SK-N-SH (cell line): ENCODE data around the gene C19orf53. TPM values are rescaled to one million over a fixed set of nuclear protein-coding genes. Genes with fewer than 3 reads are reported as not detected.

Experiments
- CTCF ChIA-PET: fragments of 300-600, 350-600 bp; formaldehyde crosslinking; extraction: SDS; loops from one replicate; lab custom pipeline; 2021; lab: Yijun Ruan, JAX
- POLR2A ChIA-PET: fragments of 350-600 bp; sonication (Branson Sonifier 250); formaldehyde crosslinking; extraction: SDS; loops from one replicate; lab custom pipeline; 2020; ENCODE audit warnings: antibody characterized with exemption, inconsistent platforms; lab: Yijun Ruan, JAX
- DNase-seq: peaks from one replicate; pipeline ENCODE4 v3.0.0; 2012
- H2AFZ ChIP-seq: fragments of 200-600 bp; sonication (generic); 2 replicates; pipeline ENCODE4 v1.8.1; 2016; ENCODE audit warnings: antibody characterized with exemption, mild to moderate bottlenecking, low read depth
- H3F3A ChIP-seq: fragments of 200-600 bp; sonication (generic); replicated peaks from 2 replicates; pipeline ENCODE3; 2016; ENCODE audit warnings: antibody characterized with exemption, mild to moderate bottlenecking; ENCODE audit not compliant: insufficient read depth
- H3K27ac ChIP-seq, 2 experiments: fragments of 200-500 bp in 1 of 2; fragments of 200-600 bp in 1 of 2; sonication (Bioruptor generic) in 1 of 2; sonication (generic), shearing (Covaris generic) in 1 of 2; 2 replicates each; pipeline versions ENCODE4 v1.5.1 to v1.6.1; 2014 to 2016; ENCODE audit warnings: low read depth in 2 of 2, inconsistent platforms in 1 of 2, low read length in 1 of 2, mild to moderate bottlenecking in 1 of 2, mixed read lengths in 1 of 2
- H3K27me3 ChIP-seq: fragments of 200-600 bp; sonication (generic), shearing (Covaris generic); 2 replicates; pipeline ENCODE4 v1.6.1; 2016; ENCODE audit warnings: mixed run types; ENCODE audit not compliant: insufficient read depth
- H3K36me3 ChIP-seq, 2 experiments: fragments of 200-500 bp in 1 of 2; fragments of 200-600 bp in 1 of 2; sonication (Bioruptor generic) in 1 of 2; sonication (generic) in 1 of 2; replicated peaks in 1 of 2; 2 replicates each; pipeline versions ENCODE3 to v1.5.1; 2014 to 2016; ENCODE audit warnings: low read length in 1 of 2, mild to moderate bottlenecking in 1 of 2; ENCODE audit not compliant: insufficient read depth in 2 of 2, control insufficient read depth in 1 of 2
- H3K4me1 ChIP-seq, 2 experiments: fragments of 200-500 bp in 1 of 2; fragments of 200-600 bp in 1 of 2; sonication (Bioruptor generic) in 1 of 2; sonication (generic), shearing (Covaris generic) in 1 of 2; 2 replicates each; pipeline versions ENCODE4 v1.5.1 to v1.6.1; 2014 to 2016; ENCODE audit warnings: low read depth in 1 of 2, low read length in 1 of 2, mixed run types in 1 of 2; ENCODE audit not compliant: insufficient read depth in 2 of 2, control insufficient read depth in 1 of 2
- H3K4me2 ChIP-seq: fragments of 200-600 bp; sonication (generic), shearing (Covaris generic); 2 replicates; pipeline ENCODE4 v1.6.1; 2017; ENCODE audit warnings: mixed run types
- H3K4me3 ChIP-seq, 2 experiments: fragments of 200-500 bp in 1 of 2; fragments of 200-600 bp in 1 of 2; sonication (Bioruptor generic) in 1 of 2; sonication (generic), shearing (Covaris generic) in 1 of 2; 2 replicates each; pipeline versions ENCODE4 v1.5.1 to v1.8.1; 2014 to 2016; ENCODE audit warnings: low read depth in 2 of 2, inconsistent platforms in 1 of 2, low read length in 1 of 2, mild to moderate bottlenecking in 1 of 2, mixed read lengths in 1 of 2, moderate library complexity in 1 of 2
- H3K79me2 ChIP-seq: fragments of 200-600 bp; sonication (generic); 2 replicates; pipeline ENCODE4 v1.8.1; 2017; ENCODE audit warnings: mild to moderate bottlenecking; ENCODE audit not compliant: insufficient read depth
- H3K9ac ChIP-seq: fragments of 200-600 bp; sonication (generic); 2 replicates; pipeline ENCODE4 v1.6.1; 2017; ENCODE audit warnings: mixed run types
- H3K9me2 ChIP-seq: fragments of 200-600 bp; sonication (generic); 2 replicates; pipeline ENCODE4 v1.6.1; 2017; ENCODE audit warnings: mixed run types
- H3K9me3 ChIP-seq: fragments of 200-600 bp; sonication (generic); 2 replicates; pipeline ENCODE4 v1.6.1; 2017; ENCODE audit warnings: mixed run types, mild to moderate bottlenecking, moderate library complexity
- H4K20me1 ChIP-seq: fragments of 200-600 bp; sonication (generic); 2 replicates; pipeline ENCODE4 v1.6.1; 2017; ENCODE audit warnings: mild to moderate bottlenecking, mixed run types; ENCODE audit not compliant: insufficient read depth
- CHD2 ChIP-seq: fragments of 150-350 bp; IDR thresholded peaks from 2 replicates; pipeline ENCODE4 v1.6.1; 2018; ENCODE audit warnings: low read length; ENCODE audit not compliant: partially characterized antibody
- CTCF ChIP-seq: fragments of 200-600 bp; sonication (generic); IDR thresholded peaks from 2 replicates; pipeline ENCODE4 v1.6.1; 2017; ENCODE audit warnings: antibody characterized with exemption, mild to moderate bottlenecking, moderate library complexity
- EP300 ChIP-seq, 2 experiments: IDR thresholded peaks; 2 replicates each; pipeline versions ENCODE4 v1.4.0 to v1.6.1; 2012; ENCODE audit warnings: borderline replicate concordance in 1 of 2, low read depth in 1 of 2, low read length in 1 of 2
- FOSL2 ChIP-seq: IDR thresholded peaks from 2 replicates; pipeline ENCODE4 v1.4.0; 2012; ENCODE audit warnings: low read depth, mild to moderate bottlenecking, moderate library complexity, borderline replicate concordance
- FOXJ3 ChIP-seq: sonication (generic); formaldehyde crosslinking; IDR thresholded peaks from 2 replicates; pipeline ENCODE4 v1.5.1; 2020; ENCODE audit warnings: mild to moderate bottlenecking, missing genetic modification reagents
- FOXM1 ChIP-seq: IDR thresholded peaks from 2 replicates; pipeline ENCODE4 v1.4.0; 2012; ENCODE audit warnings: low read depth, mild to moderate bottlenecking
- GATA2 ChIP-seq: sonication (generic); formaldehyde crosslinking; IDR thresholded peaks from 2 replicates; pipeline ENCODE4 v1.5.0; 2020; ENCODE audit warnings: mild to moderate bottlenecking, missing genetic modification reagents
- JUND ChIP-seq: IDR thresholded peaks from 2 replicates; pipeline ENCODE4 v1.4.0; 2012
- MEF2A ChIP-seq: IDR thresholded peaks from 2 replicates; pipeline ENCODE4 v1.4.0; 2012; ENCODE audit warnings: low read depth, borderline replicate concordance
- MXI1 ChIP-seq: IDR thresholded peaks from 2 replicates; pipeline ENCODE4 v1.6.1; 2012; ENCODE audit warnings: mild to moderate bottlenecking, low read depth, low read length, improper control_type of control experiment
- NFIC ChIP-seq: IDR thresholded peaks from 2 replicates; pipeline ENCODE4 v1.4.0; 2012; ENCODE audit warnings: borderline replicate concordance
- PBX3 ChIP-seq: IDR thresholded peaks from 2 replicates; pipeline ENCODE4; 2012
- POLR2AphosphoS5 ChIP-seq: IDR thresholded peaks from 2 replicates; pipeline ENCODE4 v1.6.1; 2012; ENCODE audit warnings: low read depth, low read length
- RCOR1 ChIP-seq: fragments of 150-350 bp; IDR thresholded peaks from 2 replicates; pipeline ENCODE4 v1.6.1; 2017; ENCODE audit warnings: antibody characterized with exemption, low read length
- RXRA ChIP-seq: IDR thresholded peaks from 2 replicates; pipeline ENCODE4 v1.4.0; 2012; ENCODE audit warnings: low read depth, mild to moderate bottlenecking, borderline replicate concordance
- SIN3A ChIP-seq: IDR thresholded peaks from 2 replicates; pipeline ENCODE4 v1.6.1; 2012; ENCODE audit warnings: low read depth, mild to moderate bottlenecking, low read length, moderate library complexity, borderline replicate concordance
- TAF1 ChIP-seq: IDR thresholded peaks from 2 replicates; pipeline ENCODE4 v1.6.1; 2012; ENCODE audit warnings: low read depth, mild to moderate bottlenecking, low read length, moderate library complexity, borderline replicate concordance
- USF1 ChIP-seq: IDR thresholded peaks from 2 replicates; pipeline ENCODE4 v1.4.0; 2012; ENCODE audit warnings: low read depth, borderline replicate concordance
- YY1 ChIP-seq: IDR thresholded peaks from 2 replicates; pipeline ENCODE4 v1.4.0; 2012; ENCODE audit warnings: low read depth, mild to moderate bottlenecking
- WGBS: methylation state at CpG from one replicate; pipeline ENCODE4 v1.1.6; 2017; ENCODE audit warnings: low lambda C conversion rate; 5-methylcytosine and 5-hydroxymethylcytosine counted together
- polyA plus RNA-seq, 3 experiments: library from polyadenylated mRNA; depleted of rRNA; stranded (reverse); fragments of >200 nt; gene quantifications; 2 replicates each; pipeline ENCODE4 v1.2.3, GENCODE V29; 2012

Gene C19orf53
- polyA plus RNA-seq, 1 of the 3 experiments (the other 2 are of a cell fraction) = 554 TPM

GRCh38 chr19:13823256-13823655, 49.0 kb downstream of the C19orf53 start:
- POLR2A ChIA-PET = no interaction called here
- Histone ChIP-seq H3K9ac (no peak overlapping the region), H3K4me2 (no peak overlapping the region), H3K27ac (peak overlapping the region; percentile 29 to 55; a peak in 3 of 4 replicates), H3F3A (peaks cover 56% of the 10 kb centered on the region), H3K4me3 (no peak overlapping the region), H3K79me2 (no peaks in the 10 kb centered on the region), H3K9me2 (no peaks in the 10 kb centered on the region), H3K27me3 (no peaks in the 10 kb centered on the region), H4K20me1 (peaks cover 21% of the 10 kb centered on the region), H2AFZ (no peak overlapping the region), H3K4me1 (peaks cover 0 to 8% of the 10 kb centered on the region in 2 experiments; a peak in 2 of 4 replicates), H3K9me3 (no peaks in the 10 kb centered on the region), H3K36me3 (peaks cover 22 to 33% of the 10 kb centered on the region in 2 experiments)
- TF ChIP-seq FOSL2 (no peak), RCOR1 (no peak), SIN3A (no peak), CHD2 (no peak), PBX3 (no peak)
- DNase-seq = no peak
- CTCF ChIA-PET = interaction anchor here (1.8 kb wide), 1 partner anchor 40 kb away, joined by 9 read pairs; no protein-coding TSS in a partner anchor
- WGBS = 95% methylated on average over 8 of the region's 8 CpGs

GRCh38 chr19:13823901-13824300, 49.6 kb downstream of the C19orf53 start:
- TF ChIP-seq USF1 (no peak), MXI1 (no peak), CHD2 (no peak), RCOR1 (no peak), RXRA (no peak), FOXM1 (no peak), FOXJ3 (CRISPR knock-in tag) (no peak), EP300 (IDR thresholded peaks at IDR 0.05; ENCODE audit: borderline replicate concordance in 1 of 2, low read depth in 1 of 2, low read length in 1 of 2) (no peak), FOSL2 (no peak), TAF1 (no peak), YY1 (no peak), JUND (no peak), MEF2A (no peak), POLR2AphosphoS5 (no peak), CTCF (no peak), GATA2 (CRISPR knock-in tag) (no peak), NFIC (no peak)
- Histone ChIP-seq H3K4me2 (no peak overlapping the region), H3K36me3 (peaks cover 22 to 37% of the 10 kb centered on the region in 2 experiments), H3K9ac (no peak overlapping the region), H3K4me3 (no peak overlapping the region), H3K27ac (0 out of 4 replicates have a peak overlapping the region, but pooled peaks of 1 of the 2 experiments have one; percentile 55), H3K9me3 (no peaks in the 10 kb centered on the region), H3K9me2 (no peaks in the 10 kb centered on the region), H3F3A (peaks cover 62% of the 10 kb centered on the region), H3K27me3 (no peaks in the 10 kb centered on the region), H3K79me2 (no peaks in the 10 kb centered on the region), H3K4me1 (peaks cover 0 to 8% of the 10 kb centered on the region in 2 experiments; a peak in 2 of 4 replicates), H4K20me1 (peaks cover 27% of the 10 kb centered on the region), H2AFZ (no peak overlapping the region)
- POLR2A ChIA-PET = no interaction called here
- whole genome bisulfite sequencing = 87% methylated on average over 2 of the region's 2 CpGs
- DNase-seq = no peak
- CTCF ChIA-PET = interaction anchor here (0.6 to 2.7 kb wide), 4 partner anchors 12 to 249 kb away, joined by 3 to 13 read pairs (median 6); no protein-coding TSS in a partner anchor
